HG03354 (cell line): ENCODE results near the gene CFAP20DC.
A peak's percentile ranks its signal among the peaks of the same experiment; 100 is the strongest.
"Not testable (repeated sequence)": the region's sequence is repeated elsewhere in the genome, so short reads cannot be mapped to it uniquely, and the experiment has no call there.

Experiments used
- ATAC-seq: cut with Tn5 transposase; IDR thresholded peaks from one replicate; pipeline ENCODE4 v1.9.1; 2021; ENCODE audit warnings: mild to moderate bottlenecking; ENCODE audit not compliant: unreplicated experiment, poor library complexity, severe bottlenecking

The CFAP20DC gene

GRCh38 chr3:58711871-58712270 is 338.0 kb downstream of the CFAP20DC start:
- ATAC-seq, result no peak

- ATAC-seq, result not testable (repeated sequence)
Measured at GRCh38 chr3:58708983-58709382, 340.8 kb downstream of the CFAP20DC start.

- no peak for ATAC-seq
Measured at GRCh38 chr3:58708116-58708791, 341.6 kb downstream of the CFAP20DC start.

- no peak for ATAC-seq
Measured at GRCh38 chr3:58707390-58707930, 342.4 kb downstream of the CFAP20DC start.

GRCh38 chr3:58706395-58707167 is 343.2 kb downstream of the CFAP20DC start:
- ATAC-seq, result no peak

- no peak for ATAC-seq
Measured at GRCh38 chr3:58704745-58705144, 345.1 kb downstream of the CFAP20DC start.

GRCh38 chr3:58704304-58704703 is 345.5 kb downstream of the CFAP20DC start:
- ATAC-seq, result not testable (repeated sequence)

- no peak for ATAC-seq
Measured at GRCh38 chr3:58698246-58698645, 351.6 kb downstream of the CFAP20DC start.

GRCh38 chr3:58697561-58697960 is 352.3 kb downstream of the CFAP20DC start:
- ATAC-seq, result peak; percentile 60

GRCh38 chr3:58696813-58697212 is 353.0 kb downstream of the CFAP20DC start:
- not testable (repeated sequence) for ATAC-seq

- no peak for ATAC-seq
Measured at GRCh38 chr3:58696093-58696492, 353.7 kb downstream of the CFAP20DC start.

GRCh38 chr3:58695284-58695683 is 354.5 kb downstream of the CFAP20DC start:
- not testable (repeated sequence) for ATAC-seq

- ATAC-seq, result peak; percentile 76
Measured at GRCh38 chr3:58693940-58694850, 355.6 kb downstream of the CFAP20DC start.

- no peak for ATAC-seq
Measured at GRCh38 chr3:58692484-58692883, 357.3 kb downstream of the CFAP20DC start.
